Subcutaneous abdominal adipose tissue (tissue), 5 donors: ENCODE data around the gene PGBD2.
"Not testable (repeated sequence)": the region's sequence is repeated elsewhere in the genome, so short reads cannot be mapped to it uniquely, and the experiment has no call there.

ENCODE experiments used
- H3K27ac ChIP-seq: one replicate; pipeline ENCODE4 v1.7.0; 2013; ENCODE audit warnings: low read depth, mild to moderate bottlenecking, inconsistent platforms, low read length, moderate library complexity
- H3K27me3 ChIP-seq, 5 donors: one replicate each; pipeline ENCODE4 v1.7.0; 2013; ENCODE audit warnings: low read length in 5 of 5, inconsistent platforms in 1 of 5; ENCODE audit not compliant: control insufficient read depth in 5 of 5, insufficient read depth in 4 of 5
- H3K36me3 ChIP-seq, 5 donors: one replicate each; pipeline ENCODE4 v1.7.0; 2013; ENCODE audit warnings: low read length in 5 of 5; ENCODE audit not compliant: control insufficient read depth in 5 of 5, insufficient read depth in 5 of 5
- H3K4me1 ChIP-seq, 5 donors: one replicate each; pipeline ENCODE4 v1.7.0; 2013; ENCODE audit warnings: low read length in 5 of 5, mild to moderate bottlenecking in 3 of 5, moderate library complexity in 1 of 5; ENCODE audit not compliant: control insufficient read depth in 5 of 5, insufficient read depth in 5 of 5
- H3K4me3 ChIP-seq, 5 donors: one replicate each; pipeline ENCODE4 v1.7.0; 2013; ENCODE audit warnings: low read length in 5 of 5, low read depth in 1 of 5
- H3K9ac ChIP-seq, 5 donors: one replicate each; pipeline ENCODE4 v1.7.0; 2013; ENCODE audit warnings: low read length in 5 of 5, mild to moderate bottlenecking in 4 of 5, moderate library complexity in 3 of 5
- H3K9me3 ChIP-seq, 5 donors: one replicate each; pipeline ENCODE4 v1.7.0; 2013; ENCODE audit warnings: low read length in 5 of 5; ENCODE audit not compliant: control insufficient read depth in 5 of 5
- donor health status: healthy.
- donor health status: healthy.
- donor health status: healthy.
- donor health status: healthy.
- donor health status: healthy.

The PGBD2 gene

DNA sequence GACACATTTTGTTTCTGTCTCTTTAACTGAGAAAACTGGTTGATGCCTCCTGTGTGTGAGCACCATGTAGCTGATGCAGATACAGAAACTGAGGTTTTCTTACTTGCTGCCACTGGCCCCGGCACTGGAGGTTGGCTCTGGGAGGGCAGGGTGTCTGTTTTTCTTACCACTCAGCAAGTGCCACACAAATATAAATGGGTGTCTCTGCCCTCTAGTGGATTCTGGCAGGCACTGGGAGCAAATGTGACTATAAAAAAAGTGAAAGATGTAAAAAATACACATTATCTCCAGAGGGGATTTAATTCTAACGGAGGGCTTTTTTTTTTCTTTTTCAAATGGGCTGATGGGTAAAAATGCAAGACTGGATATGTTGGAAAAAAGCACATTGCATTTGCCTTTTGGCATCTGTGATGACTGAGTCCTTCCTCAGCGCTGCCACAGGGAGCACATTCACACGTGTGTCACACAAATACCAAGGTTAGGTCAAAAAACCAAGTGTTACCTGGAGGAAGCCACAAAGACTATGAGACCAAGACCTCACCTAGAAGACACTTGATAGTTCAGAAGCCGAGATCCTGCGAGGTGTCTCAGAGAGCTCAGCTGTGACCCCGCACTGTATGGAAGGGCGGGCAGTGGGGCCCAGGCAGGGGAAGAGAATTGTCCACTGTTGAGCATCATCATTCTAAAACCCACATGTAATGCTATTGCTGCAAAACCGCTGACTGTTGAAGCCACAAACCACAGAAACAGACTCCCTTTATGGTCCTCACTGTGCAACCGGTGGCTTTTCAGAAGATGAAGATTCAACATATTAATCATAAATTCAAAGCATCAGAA is 18.9 kb downstream of the PGBD2 start:
- Histone ChIP-seq H3K27ac (no peak overlapping the region), H3K36me3 (peaks cover 0 to 3% (median 0%) of the 10 kb centered on the region in 5 donors), H3K4me1 (peaks cover 2 to 16% (median 13%) of the 10 kb centered on the region in 5 donors), H3K9ac (no peak overlapping the region), H3K9me3 (no peaks in the 10 kb centered on the region), H3K4me3 (no peak overlapping the region), H3K27me3 (no peaks in the 10 kb centered on the region)

DNA sequence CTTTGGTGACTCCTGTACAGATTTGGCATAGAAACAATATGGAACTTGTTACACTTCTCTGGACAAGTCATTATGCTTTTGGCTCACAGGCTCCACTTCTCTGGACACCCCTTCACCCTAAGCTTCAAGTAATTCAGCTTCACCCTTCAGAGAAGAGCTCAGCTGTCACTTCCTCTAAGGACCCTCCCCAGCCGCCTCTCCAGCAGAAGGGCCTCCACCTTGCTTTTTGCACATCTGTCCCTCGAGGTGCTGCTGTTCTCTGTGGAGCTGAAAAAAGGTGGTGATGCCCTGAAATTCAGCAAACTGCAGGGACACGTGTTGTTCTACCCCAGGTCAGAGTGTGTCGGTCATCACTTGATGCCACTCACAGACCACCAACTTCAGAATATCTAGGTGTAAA is 19.8 kb downstream of the PGBD2 start:
- not testable (repeated sequence) for H3K27me3 ChIP-seq, H3K36me3 ChIP-seq, H3K4me3 ChIP-seq, H3K9me3 ChIP-seq, H3K27ac ChIP-seq
- H3K4me1 ChIP-seq, result peaks cover 2 to 16% (median 13%) of the 10 kb centered on the region in 5 donors
- peak overlapping the region in 1 of 5 donors; percentile 13 for H3K9ac ChIP-seq

DNA sequence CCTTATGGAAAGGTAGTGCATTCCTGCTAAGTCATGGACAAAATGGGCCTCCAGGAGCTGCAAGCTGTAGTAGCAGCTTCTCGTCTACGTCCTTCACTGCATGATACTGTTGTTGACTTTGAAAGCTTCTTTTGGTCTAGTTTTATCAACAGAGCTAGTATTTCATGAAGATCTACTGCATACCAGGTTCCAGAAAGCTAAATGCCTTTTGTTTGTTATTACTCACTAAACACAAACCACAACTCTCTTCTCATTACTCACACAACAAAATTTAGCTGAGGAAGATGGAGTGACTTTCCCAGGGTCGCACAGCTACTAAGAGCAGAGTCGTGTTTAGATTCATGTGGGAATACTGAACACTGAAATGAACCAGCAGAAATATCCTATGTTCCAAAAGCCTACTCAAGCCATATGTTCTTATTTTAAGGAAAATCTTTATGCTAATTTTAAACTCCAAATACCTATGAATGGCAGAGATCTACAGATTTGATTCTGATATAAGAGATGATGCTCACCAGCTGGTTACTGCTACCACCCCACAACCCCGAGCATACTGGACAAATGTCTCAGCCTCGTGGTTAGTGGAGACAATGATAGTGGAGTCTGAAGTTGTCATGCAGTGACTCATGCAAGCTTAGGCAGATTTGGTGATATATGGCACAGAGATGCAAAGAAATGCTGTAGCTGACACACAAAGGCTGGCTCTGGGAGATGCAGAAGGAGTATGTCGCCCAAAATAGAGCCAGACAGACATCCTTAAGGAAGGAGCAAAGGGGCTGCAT is 20.6 kb downstream of the PGBD2 start:
- Histone ChIP-seq H3K27ac (no peak overlapping the region), H3K4me1 (peaks cover 2 to 16% (median 13%) of the 10 kb centered on the region in 5 donors), H3K9me3 (no peaks in the 10 kb centered on the region), H3K9ac (no peak overlapping the region), H3K4me3 (no peak overlapping the region), H3K27me3 (no peaks in the 10 kb centered on the region), H3K36me3 (peaks cover 0 to 3% (median 0%) of the 10 kb centered on the region in 5 donors)

DNA sequence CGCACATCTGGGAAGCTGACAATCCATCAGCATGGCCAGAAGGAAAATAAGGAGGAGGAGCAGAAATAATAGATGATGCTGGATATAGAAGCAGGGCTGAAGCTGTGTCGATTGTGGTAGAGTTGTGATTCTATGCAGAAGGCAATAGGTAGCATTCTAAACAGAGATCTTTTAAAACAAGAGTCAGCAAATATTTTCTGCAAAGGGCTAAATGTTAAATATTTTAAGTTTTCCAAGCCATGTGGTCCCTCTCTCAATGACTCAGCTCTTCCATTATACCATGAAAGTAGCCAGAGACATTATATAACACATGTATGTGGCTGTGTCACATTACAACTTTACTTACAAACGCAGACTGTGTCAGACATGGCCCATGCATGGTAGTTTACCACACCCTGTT is 21.2 kb downstream of the PGBD2 start:
- H3K4me1 ChIP-seq, result peaks cover 2 to 16% (median 13%) of the 10 kb centered on the region in 5 donors
- not testable (repeated sequence) for H3K27ac ChIP-seq, H3K36me3 ChIP-seq, H3K4me3 ChIP-seq, H3K9me3 ChIP-seq, H3K27me3 ChIP-seq, H3K9ac ChIP-seq

GRCh38 chr1:248928122-248928521 is 22.1 kb downstream of the PGBD2 start:
- H3K9ac ChIP-seq, H3K27ac ChIP-seq, H3K27me3 ChIP-seq, H3K36me3 ChIP-seq, H3K4me3 ChIP-seq, H3K9me3 ChIP-seq: not testable (repeated sequence)
- H3K4me1 ChIP-seq, result peaks cover 2 to 16% (median 13%) of the 10 kb centered on the region in 5 donors

- peaks cover 2 to 10% (median 10%) of the 10 kb centered on the region in 5 donors for H3K4me1 ChIP-seq
- not testable (repeated sequence) for H3K9me3 ChIP-seq, H3K36me3 ChIP-seq, H3K4me3 ChIP-seq, H3K9ac ChIP-seq, H3K27me3 ChIP-seq, H3K27ac ChIP-seq
Observed at GRCh38 chr1:248930037-248930436, 24.0 kb downstream of the PGBD2 start.

DNA sequence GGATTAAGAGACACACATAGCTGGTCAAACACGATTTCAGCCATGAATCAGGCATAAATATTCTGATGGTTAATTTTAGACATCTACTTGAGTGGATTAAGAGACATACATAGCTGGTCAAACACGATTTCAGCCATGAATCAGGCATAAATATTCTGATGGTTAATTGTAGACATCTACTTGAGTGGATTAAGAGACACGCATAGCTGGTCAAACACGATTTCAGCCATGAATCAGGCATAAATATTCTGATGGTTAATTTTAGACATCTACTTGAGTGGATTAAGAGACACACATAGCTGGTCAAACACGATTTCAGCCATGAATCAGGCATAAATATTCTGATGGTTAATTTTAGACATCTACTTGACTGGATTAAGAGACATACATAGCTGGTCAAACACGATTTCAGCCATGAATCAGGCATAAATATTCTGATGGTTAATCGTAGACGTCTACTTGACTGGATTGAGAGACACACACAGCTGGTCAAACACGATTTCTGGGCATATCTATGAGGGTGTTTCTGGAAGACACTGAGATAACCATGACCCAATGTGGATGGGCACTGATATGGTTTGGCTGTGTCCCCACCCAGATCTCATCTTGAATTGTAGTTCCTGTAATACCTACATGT is 32.3 kb downstream of the PGBD2 start:
- H3K4me1 ChIP-seq, H3K9ac ChIP-seq, H3K9me3 ChIP-seq, H3K36me3 ChIP-seq, H3K27ac ChIP-seq, H3K4me3 ChIP-seq, H3K27me3 ChIP-seq: not testable (repeated sequence)

GRCh38 chr1:248944134-248944999 is 38.3 kb downstream of the PGBD2 start:
- not testable (repeated sequence) for H3K9ac ChIP-seq, H3K36me3 ChIP-seq, H3K4me3 ChIP-seq, H3K27me3 ChIP-seq, H3K4me1 ChIP-seq, H3K9me3 ChIP-seq, H3K27ac ChIP-seq

- H3K27me3 ChIP-seq, H3K27ac ChIP-seq, H3K4me3 ChIP-seq, H3K4me1 ChIP-seq, H3K36me3 ChIP-seq, H3K9ac ChIP-seq, H3K9me3 ChIP-seq: not testable (repeated sequence)
Observed at GRCh38 chr1:248945000-248945423, 39.0 kb downstream of the PGBD2 start.
